ENCODE measurements around the gene THOC1.
A peak's percentile ranks its signal among the peaks of the same experiment; 100 is the strongest.

Gene THOC1

GRCh38 chr18:275486-275885 is 7.6 kb upstream of the THOC1 start:
- no peak for DNase-seq

GRCh38 chr18:274313-274712 is 6.5 kb upstream of the THOC1 start:
- DNase-seq, result peak; percentile 17

GRCh38 chr18:273525-273924 is 5.7 kb upstream of the THOC1 start:
- DNase-seq, result no peak

GRCh38 chr18:272650-273049 is 4.8 kb upstream of the THOC1 start:
- no peak for DNase-seq

GRCh38 chr18:269480-270095 is 1.7 kb upstream of the THOC1 start:
- DNase-seq, result no peak

GRCh38 chr18:267380-267687 is 513 bp downstream of the THOC1 start:
- peak; percentile 91 for DNase-seq

GRCh38 chr18:261398-262073 is 6.3 kb downstream of the THOC1 start:
- no peak for DNase-seq

- peak; percentile 30 for DNase-seq
Observed at GRCh38 chr18:260547-260946, 7.3 kb downstream of the THOC1 start.

GRCh38 chr18:255171-255570 is 12.7 kb downstream of the THOC1 start:
- DNase-seq, result no peak

- DNase-seq, result no peak
Observed at GRCh38 chr18:253121-253520, 14.7 kb downstream of the THOC1 start.

- DNase-seq, result peak; percentile 51
Observed at GRCh38 chr18:251572-251971, 16.3 kb downstream of the THOC1 start.

GRCh38 chr18:250685-251084 is 17.2 kb downstream of the THOC1 start:
- DNase-seq, result peak; percentile 85

- no peak for DNase-seq
Observed at GRCh38 chr18:248053-248452, 19.8 kb downstream of the THOC1 start.

- no peak for DNase-seq
Observed at GRCh38 chr18:245282-245847, 22.5 kb downstream of the THOC1 start.

GRCh38 chr18:240175-240574 is 27.7 kb downstream of the THOC1 start:
- DNase-seq, result no peak

GRCh38 chr18:231563-231962 is 36.3 kb downstream of the THOC1 start:
- DNase-seq, result no peak

- DNase-seq, result no peak
Observed at GRCh38 chr18:228586-228985, 39.3 kb downstream of the THOC1 start.

GRCh38 chr18:227902-228301 is 39.9 kb downstream of the THOC1 start:
- DNase-seq, result no peak

GRCh38 chr18:227374-227773 is 40.5 kb downstream of the THOC1 start:
- DNase-seq, result no peak

GRCh38 chr18:225745-226144 is 42.1 kb downstream of the THOC1 start:
- no peak for DNase-seq

GRCh38 chr18:220708-221107 is 47.1 kb downstream of the THOC1 start:
- DNase-seq, result no peak

- no peak for DNase-seq
Observed at GRCh38 chr18:217532-218336, 50.1 kb downstream of the THOC1 start.

GRCh38 chr18:215448-216010 is 52.3 kb downstream of the THOC1 start:
- DNase-seq, result no peak

- no peak for DNase-seq
Observed at GRCh38 chr18:213966-214365, 53.9 kb downstream of the THOC1 start.
